PC-9 (cell line): Measurements from ENCODE around the gene JADE1. TPM values are rescaled to one million over a fixed set of nuclear protein-coding genes. Genes with fewer than 3 reads are reported as not detected.

Experiments
- BruUV-seq: library from RNA; stranded (reverse); fragments of 400-500 nt; replicated peaks from 2 replicates; lab custom pipeline; 2021; lab: Mats Ljungman, UMichigan
- CTCF ChIA-PET: fragments of 300-600 bp; sonication (Branson Sonifier 250); formaldehyde crosslinking; loops from one replicate; lab custom pipeline; 2022; ENCODE audit warnings: antibody characterized with exemption; lab: Charles Lee
- POLR2A ChIA-PET: fragments of 300-600 bp; sonication (Branson Sonifier 250); formaldehyde crosslinking; loops from one replicate; lab custom pipeline; 2022; ENCODE audit warnings: antibody characterized with exemption; ENCODE audit not compliant: unreplicated experiment; lab: Charles Lee
- DNase-seq, 2 experiments: peaks; one replicate each; pipeline versions ENCODE4 v3.0.0 to v3.0.0-alpha.2; 2015 to 2022; ENCODE audit warnings: mixed read lengths in 1 of 2
- H2AFZ ChIP-seq: fragments of 200-600 bp; sonication (generic); 2 replicates; pipeline ENCODE4 v1.8.1; 2017; ENCODE audit warnings: antibody characterized with exemption
- H3F3A ChIP-seq: fragments of 200-600 bp; sonication (generic); 2 replicates; pipeline ENCODE4 v1.8.1; 2017; ENCODE audit warnings: antibody characterized with exemption, mild to moderate bottlenecking, low read depth; ENCODE audit not compliant: insufficient read depth
- H3K27ac ChIP-seq: fragments of 200-600 bp; sonication (generic); 2 replicates; pipeline ENCODE4 v1.6.1; 2016; ENCODE audit warnings: mixed run types
- H3K27me3 ChIP-seq: fragments of 200-600 bp; sonication (generic); 2 replicates; pipeline ENCODE4 v1.6.1; 2016; ENCODE audit warnings: low read depth, mixed run types; ENCODE audit not compliant: insufficient read depth
- H3K36me3 ChIP-seq: fragments of 200-600 bp; sonication (generic); 2 replicates; pipeline ENCODE4 v1.6.1; 2016; ENCODE audit warnings: low read depth, mixed run types
- H3K4me1 ChIP-seq: fragments of 200-600 bp; sonication (generic); replicated peaks from 2 replicates; pipeline ENCODE4 v1.6.1; 2016; ENCODE audit warnings: mixed run types; ENCODE audit not compliant: insufficient read depth
- H3K4me2 ChIP-seq: fragments of 200-600 bp; sonication (generic); 2 replicates; pipeline ENCODE4 v1.6.1; 2017; ENCODE audit warnings: mixed run types
- H3K4me3 ChIP-seq: fragments of 200-600 bp; sonication (generic); 2 replicates; pipeline ENCODE4 v1.6.1; 2016; ENCODE audit warnings: mixed run types
- H3K79me2 ChIP-seq: fragments of 200-600 bp; sonication (generic); 2 replicates; pipeline ENCODE4 v1.6.1; 2017; ENCODE audit warnings: low read depth, mixed run types
- H3K9me2 ChIP-seq: fragments of 200-600 bp; sonication (generic); 2 replicates; pipeline ENCODE4 v1.8.1; 2017; ENCODE audit warnings: mild to moderate bottlenecking; ENCODE audit not compliant: insufficient read depth
- H3K9me3 ChIP-seq: fragments of 200-600 bp; sonication (generic); 2 replicates; pipeline ENCODE4 v1.8.1; 2016; ENCODE audit warnings: low read depth; ENCODE audit not compliant: insufficient read depth
- H4K20me1 ChIP-seq: fragments of 200-600 bp; sonication (generic); 2 replicates; pipeline ENCODE4 v1.8.1; 2017; ENCODE audit not compliant: insufficient read depth
- CTCF ChIP-seq: fragments of 200-600 bp; sonication (generic); conservative IDR thresholded peaks from 2 replicates; pipeline ENCODE4 v1.6.1; 2017; ENCODE audit warnings: mixed run types, antibody characterized with exemption, mild to moderate bottlenecking, moderate library complexity
- EZH2 ChIP-seq: fragments of 200-600 bp; sonication (generic); IDR thresholded peaks from 2 replicates; pipeline ENCODE4 v1.8.0; 2017; ENCODE audit warnings: antibody characterized with exemption, low read depth
- intact Hi-C: fragments of 100-400 bp; cut with micrococcal nuclease; formaldehyde crosslinking; loops from one replicate; pipeline ENCODE4 v1.10.0; 2022; ENCODE audit not compliant: unreplicated experiment
- total RNA-seq: library from RNA; stranded (reverse); gene quantifications from 2 replicates; pipeline ENCODE4 v1.2.3, GENCODE V29; 2021

JADE1 gene
- total RNA-seq, 1 experiment from 2014 or later, result 23.1 TPM

- Histone ChIP-seq H3K36me3 (no peaks in the 10 kb centered on the region), H3K9me2 (no peaks in the 10 kb centered on the region), H2AFZ (no peak overlapping the region), H3K27me3 (no peaks in the 10 kb centered on the region), H3K4me1 (no peaks in the 10 kb centered on the region), H3K27ac (no peak overlapping the region), H3K9me3 (no peaks in the 10 kb centered on the region), H3K4me3 (no peak overlapping the region), H3F3A (no peaks in the 10 kb centered on the region), H4K20me1 (no peaks in the 10 kb centered on the region), H3K4me2 (no peak overlapping the region), H3K79me2 (no peaks in the 10 kb centered on the region)
- no TSS peak for BruUV-seq
- TF ChIP-seq CTCF, result no peak
- no peak for TF ChIP-seq EZH2
- intact Hi-C loops, result no loop called here
- ChIA-PET CTCF (no interaction called here), POLR2A (no interaction called here)
- DNase-seq, result no peak
Observed at GRCh38 chr4:128858879-128859671, 49.6 kb downstream of the JADE1 start.

DNA sequence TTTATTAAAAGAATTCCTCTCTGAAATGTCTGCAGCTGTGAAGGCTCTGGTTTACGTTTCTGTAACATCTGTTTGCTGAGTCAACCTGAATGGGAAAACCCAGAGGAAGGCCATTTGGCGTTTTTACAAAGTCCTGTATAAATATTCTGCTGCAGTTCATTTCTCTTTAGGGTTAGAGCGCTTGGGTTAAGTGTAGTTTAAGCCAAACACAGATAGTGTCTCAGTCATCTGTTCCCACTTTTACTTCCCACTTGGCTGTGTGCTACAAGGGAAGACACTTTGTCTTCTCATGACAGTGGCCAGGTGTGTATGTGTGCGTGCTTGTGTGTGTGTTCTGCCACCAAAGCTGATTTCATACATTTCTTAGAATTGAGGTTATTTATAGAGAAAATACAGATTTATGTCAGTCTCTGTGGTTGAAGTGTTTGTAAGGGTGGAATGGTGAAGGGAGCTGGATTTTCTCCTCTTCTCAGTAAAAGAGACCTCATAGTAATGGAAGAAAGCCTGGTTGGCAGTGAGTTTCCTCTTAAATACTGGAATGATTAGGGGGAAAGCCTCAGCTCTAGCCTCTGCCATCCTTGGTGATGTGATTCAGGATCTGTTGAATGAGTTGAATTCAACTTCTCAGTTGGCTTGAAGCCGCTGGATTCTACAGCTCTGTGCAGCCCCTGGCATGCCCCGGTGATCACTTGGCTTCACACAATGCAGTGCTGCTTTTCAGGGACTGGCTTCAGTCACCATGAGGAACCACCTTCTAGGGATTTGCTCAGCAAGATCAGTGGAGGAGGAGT, 50.6 kb downstream of the JADE1 start:
- intact Hi-C loops, result no loop called here
- BruUV-seq, result no TSS peak
- Histone ChIP-seq H3K27ac (no peak overlapping the region), H4K20me1 (no peaks in the 10 kb centered on the region), H3K79me2 (no peaks in the 10 kb centered on the region), H2AFZ (no peak overlapping the region), H3K9me2 (no peaks in the 10 kb centered on the region), H3K9me3 (no peaks in the 10 kb centered on the region), H3K4me2 (no peak overlapping the region), H3F3A (no peaks in the 10 kb centered on the region), H3K27me3 (no peaks in the 10 kb centered on the region), H3K4me3 (no peak overlapping the region), H3K4me1 (no peaks in the 10 kb centered on the region), H3K36me3 (no peaks in the 10 kb centered on the region)
- ChIA-PET POLR2A (no interaction called here), CTCF (interaction anchor here (0.6 kb wide), 1 partner anchor 338 kb away, joined by 3 read pairs; no protein-coding TSS in a partner anchor)
- no peak for TF ChIP-seq CTCF
- no peak for TF ChIP-seq EZH2
- DNase-seq, result no peak

- no peaks in the 10 kb centered on the region for H3K9me2 ChIP-seq
- H3K4me3 ChIP-seq, result no peak overlapping the region
- H3K9me3 ChIP-seq, result no peaks in the 10 kb centered on the region
- no peaks in the 10 kb centered on the region for H3F3A ChIP-seq
- POLR2A ChIA-PET, result no interaction called here
- H3K27me3 ChIP-seq, result no peaks in the 10 kb centered on the region
- CTCF ChIA-PET, result interaction anchor here (0.6 to 1.5 kb wide), 4 partner anchors 263 to 637 kb away, joined by 3 to 7 read pairs (median 3); no protein-coding TSS in a partner anchor
- no peaks in the 10 kb centered on the region for H4K20me1 ChIP-seq
- no TSS peak for BruUV-seq
- H3K79me2 ChIP-seq, result no peaks in the 10 kb centered on the region
- no peak overlapping the region for H3K27ac ChIP-seq
- no peak overlapping the region for H3K4me2 ChIP-seq
- TF ChIP-seq EZH2 (no peak), CTCF (no peak)
- no peak overlapping the region for H2AFZ ChIP-seq
- DNase-seq, result no peak
- intact Hi-C loops, result no loop called here
- H3K36me3 ChIP-seq, result no peaks in the 10 kb centered on the region
- no peaks in the 10 kb centered on the region for H3K4me1 ChIP-seq
Observed at GRCh38 chr4:128861856-128862518, 52.5 kb downstream of the JADE1 start.
